H1 (cell line): ENCODE measurements around the gene PPP2R3B. TPM values are rescaled to one million over a fixed set of nuclear protein-coding genes. Genes with fewer than 3 reads are reported as not detected.

Experiments used
- ATF2 ChIP-seq: IDR thresholded peaks from 2 replicates; pipeline ENCODE4 v1.6.1; 2012; ENCODE audit warnings: low read length, inconsistent platforms
- polyA plus RNA-seq, 7 experiments: library from polyadenylated mRNA; depleted of rRNA in 3 of 7; stranded (reverse) in 5 of 7; unstranded in 2 of 7; fragments of >200 nt in 5 of 7; fragments of 200-250 nt in 2 of 7; gene quantifications; 1 replicate in 5 of 7; 2 replicates in 1 of 7; 4 replicates in 1 of 7; pipeline versions ENCODE4 v1.2.1 to v1.2.3, GENCODE V29; 2011 to 2013; ENCODE audit warnings: missing spikeins in 2 of 7, mixed read lengths in 2 of 7
- total RNA-seq: library from RNA; stranded (reverse); fragmentation: NEBNext Ultra II Directional; extraction: Animal tissue kit (Norgen Biotek cat#: 25700); gene quantifications from 2 replicates; pipeline ENCODE4 v1.2.1, GENCODE V29; 2021

Gene PPP2R3B
- total and polyA plus RNA-seq, 2 of the 8 experiments (the other 6 are each of a cell fraction or from before 2014, with no cell fraction given), result 47.6 to 86.7 TPM

- TF ChIP-seq ATF2, result no peak
- TF ChIP-seq, all 59 proteins: peak for 0
Measured at GRCh38 chrX:362351-362750, 24.4 kb downstream of the PPP2R3B start (continued).
